Spleen (tissue), 7 donors: ENCODE results near the gene BPHL.

Source experiments
- CTCF ChIP-seq, 11 experiments: fragments of 200-600 bp in 7 of 11; fragments of 450-650 bp in 4 of 11; sonication (generic) in 4 of 11; IDR thresholded peaks in 8 of 11; conservative IDR thresholded peaks in 3 of 11; 1 replicate in 7 of 11; 2 replicates in 4 of 11; pipeline versions ENCODE4 v1.4.0 to v1.8.0; 2016 to 2021; ENCODE audit warnings: antibody characterized with exemption in 11 of 11, inconsistent platforms in 4 of 11, mild to moderate bottlenecking in 1 of 11
- POLR2A ChIP-seq, 3 donors: fragments of 450-650 bp; IDR thresholded peaks; one replicate each; pipeline ENCODE4 v1.5.1; 2017; ENCODE audit warnings: antibody characterized with exemption in 3 of 3, mild to moderate bottlenecking in 1 of 3
- donor health status: DM: no; HTN: no; CAD: no; lungs with moderate emphysema.
- donor health status: DM: no; HTN: no; CAD: no.
- donor health status: DM: no; HTN: no; CAD: no.

- no peak for TF ChIP-seq CTCF (IDR thresholded peaks at IDR 0.05 in 8 of 11, conservative IDR thresholded peaks at IDR 0.05 in 3 of 11)
- no peak for TF ChIP-seq POLR2A (IDR thresholded peaks at IDR 0.05)
Observed at GRCh38 chr6:3085074-3085473, 33.4 kb upstream of the BPHL start.
